Measurements from ENCODE around the gene DPYSL5. TPM values are rescaled to one million over a fixed set of nuclear protein-coding genes. Genes with fewer than 3 reads are reported as not detected.

DPYSL5 gene
- total and polyA plus RNA-seq, 9 of the 15 experiments (the other 6 are each of a cell fraction or from before 2014, with no cell fraction given) = 0.06 TPM; not detected in 8

DNA sequence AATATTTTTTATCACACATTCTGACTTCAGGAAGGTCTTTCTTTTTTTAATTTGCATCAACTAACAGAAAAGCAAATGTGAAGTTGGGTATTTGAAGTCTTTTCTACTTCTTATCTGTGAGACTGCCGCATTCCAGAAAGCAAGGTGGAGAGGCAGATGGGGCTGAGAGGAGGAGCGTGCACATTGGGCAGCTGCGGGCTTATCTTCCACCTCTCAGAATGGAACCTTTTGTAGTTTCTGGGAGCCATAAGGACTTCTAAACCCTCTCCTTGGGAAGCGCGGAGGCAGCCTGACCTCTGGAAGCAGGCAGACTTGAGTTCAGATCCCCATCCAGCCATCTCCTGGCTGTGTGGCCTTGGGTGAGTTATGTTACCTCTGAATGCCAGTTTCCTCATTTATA is 126.4 kb downstream of the DPYSL5 start (continued):
- TF ChIP-seq, protein P1, sequence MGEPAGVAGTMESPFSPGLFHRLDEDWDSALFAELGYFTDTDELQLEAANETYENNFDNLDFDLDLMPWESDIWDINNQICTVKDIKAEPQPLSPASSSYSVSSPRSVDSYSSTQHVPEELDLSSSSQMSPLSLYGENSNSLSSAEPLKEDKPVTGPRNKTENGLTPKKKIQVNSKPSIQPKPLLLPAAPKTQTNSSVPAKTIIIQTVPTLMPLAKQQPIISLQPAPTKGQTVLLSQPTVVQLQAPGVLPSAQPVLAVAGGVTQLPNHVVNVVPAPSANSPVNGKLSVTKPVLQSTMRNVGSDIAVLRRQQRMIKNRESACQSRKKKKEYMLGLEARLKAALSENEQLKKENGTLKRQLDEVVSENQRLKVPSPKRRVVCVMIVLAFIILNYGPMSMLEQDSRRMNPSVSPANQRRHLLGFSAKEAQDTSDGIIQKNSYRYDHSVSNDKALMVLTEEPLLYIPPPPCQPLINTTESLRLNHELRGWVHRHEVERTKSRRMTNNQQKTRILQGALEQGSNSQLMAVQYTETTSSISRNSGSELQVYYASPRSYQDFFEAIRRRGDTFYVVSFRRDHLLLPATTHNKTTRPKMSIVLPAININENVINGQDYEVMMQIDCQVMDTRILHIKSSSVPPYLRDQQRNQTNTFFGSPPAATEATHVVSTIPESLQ (CRISPR knock-in tag; IDR thresholded peaks at IDR 0.05) = no peak
- TF ChIP-seq ELF4 (CRISPR knock-in tag; IDR thresholded peaks at IDR 0.05) = 0 out of 2 replicates have a peak, but pooled peaks have one; percentile 30
- peak; percentile 31; the same call in 1 of the 2 replicates for TF ChIP-seq FOXM1 (IDR thresholded peaks at IDR 0.05; ENCODE audit: low read depth)
- no peak for TF ChIP-seq FOXM1 (CRISPR knock-in tag; IDR thresholded peaks at IDR 0.05; ENCODE audit: low read depth)
- TF ChIP-seq ZC3H8 (IDR thresholded peaks at IDR 0.05) = no peak
- TF ChIP-seq FOXA3 (CRISPR knock-in tag; conservative IDR thresholded peaks at IDR 0.05 in 1 of 2, IDR thresholded peaks at IDR 0.05 in 1 of 2) = no peak
- TF ChIP-seq TAL1 (IDR thresholded peaks at IDR 0.05) = peak; percentile 87
- TF ChIP-seq E2F3 (CRISPR knock-in tag; IDR thresholded peaks at IDR 0.05) = no peak
- TF ChIP-seq, protein P2, sequence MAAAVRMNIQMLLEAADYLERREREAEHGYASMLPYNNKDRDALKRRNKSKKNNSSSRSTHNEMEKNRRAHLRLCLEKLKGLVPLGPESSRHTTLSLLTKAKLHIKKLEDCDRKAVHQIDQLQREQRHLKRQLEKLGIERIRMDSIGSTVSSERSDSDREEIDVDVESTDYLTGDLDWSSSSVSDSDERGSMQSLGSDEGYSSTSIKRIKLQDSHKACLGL (CRISPR knock-in tag; IDR thresholded peaks at IDR 0.05; ENCODE audit: borderline replicate concordance, poor library complexity, severe bottlenecking) = no peak
- TF ChIP-seq FOXK1 (CRISPR knock-in tag; IDR thresholded peaks at IDR 0.05; ENCODE audit: borderline replicate concordance) = no peak
- TF ChIP-seq OTX1 (CRISPR knock-in tag; IDR thresholded peaks at IDR 0.05) = no peak
- TF ChIP-seq FOSL1 (tag; conservative IDR thresholded peaks at IDR 0.05) = 0 out of 2 replicates have a peak, but pooled peaks have one; percentile 29
- TF ChIP-seq MYC (IDR thresholded peaks at IDR 0.05; ENCODE audit: low read depth, low read length) = peak; percentile 71
- no peak for TF ChIP-seq MYC (CRISPR knock-in tag; IDR thresholded peaks at IDR 0.05; ENCODE audit: borderline replicate concordance, low read depth)
- no peak for TF ChIP-seq EGR1 (conservative IDR thresholded peaks at IDR 0.05)
- 0 out of 2 replicates have a peak, but pooled peaks have one; percentile 35 for TF ChIP-seq CREM (IDR thresholded peaks at IDR 0.05; ENCODE audit: low read depth)
- TF ChIP-seq, protein P3, sequence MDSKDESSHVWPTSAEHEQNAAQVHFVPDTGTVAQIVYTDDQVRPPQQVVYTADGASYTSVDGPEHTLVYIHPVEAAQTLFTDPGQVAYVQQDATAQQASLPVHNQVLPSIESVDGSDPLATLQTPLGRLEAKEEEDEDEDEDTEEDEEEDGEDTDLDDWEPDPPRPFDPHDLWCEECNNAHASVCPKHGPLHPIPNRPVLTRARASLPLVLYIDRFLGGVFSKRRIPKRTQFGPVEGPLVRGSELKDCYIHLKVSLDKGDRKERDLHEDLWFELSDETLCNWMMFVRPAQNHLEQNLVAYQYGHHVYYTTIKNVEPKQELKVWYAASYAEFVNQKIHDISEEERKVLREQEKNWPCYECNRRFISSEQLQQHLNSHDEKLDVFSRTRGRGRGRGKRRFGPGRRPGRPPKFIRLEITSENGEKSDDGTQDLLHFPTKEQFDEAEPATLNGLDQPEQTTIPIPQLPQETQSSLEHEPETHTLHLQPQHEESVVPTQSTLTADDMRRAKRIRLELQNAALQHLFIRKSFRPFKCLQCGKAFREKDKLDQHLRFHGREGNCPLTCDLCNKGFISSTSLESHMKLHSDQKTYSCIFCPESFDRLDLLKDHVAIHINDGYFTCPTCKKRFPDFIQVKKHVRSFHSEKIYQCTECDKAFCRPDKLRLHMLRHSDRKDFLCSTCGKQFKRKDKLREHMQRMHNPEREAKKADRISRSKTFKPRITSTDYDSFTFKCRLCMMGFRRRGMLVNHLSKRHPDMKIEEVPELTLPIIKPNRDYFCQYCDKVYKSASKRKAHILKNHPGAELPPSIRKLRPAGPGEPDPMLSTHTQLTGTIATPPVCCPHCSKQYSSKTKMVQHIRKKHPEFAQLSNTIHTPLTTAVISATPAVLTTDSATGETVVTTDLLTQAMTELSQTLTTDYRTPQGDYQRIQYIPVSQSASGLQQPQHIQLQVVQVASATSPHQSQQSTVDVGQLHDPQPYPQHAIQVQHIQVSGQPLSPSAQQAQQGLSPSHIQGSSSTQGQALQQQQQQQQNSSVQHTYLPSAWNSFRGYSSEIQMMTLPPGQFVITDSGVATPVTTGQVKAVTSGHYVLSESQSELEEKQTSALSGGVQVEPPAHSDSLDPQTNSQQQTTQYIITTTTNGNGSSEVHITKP (IDR thresholded peaks at IDR 0.05; ENCODE audit: partially characterized antibody) = no peak
- no peak for TF ChIP-seq ZNF217 (CRISPR knock-in tag; IDR thresholded peaks at IDR 0.05)
- TF ChIP-seq DMBX1 (CRISPR knock-in tag; IDR thresholded peaks at IDR 0.05; ENCODE audit: borderline replicate concordance) = peak; percentile 63; the same call in 1 of the 2 replicates
- no peak for TF ChIP-seq BACH1 (tag; IDR thresholded peaks at IDR 0.05)
- TF ChIP-seq MCM2 (IDR thresholded peaks at IDR 0.05; ENCODE audit: low read depth) = no peak
- TF ChIP-seq NRF1 (conservative IDR thresholded peaks at IDR 0.05 in 1 of 2, IDR thresholded peaks at IDR 0.05 in 1 of 2) = peak; percentile 33 to 45; a peak in 2 of 4 replicates
- peak; percentile 70 for TF ChIP-seq RBBP5 (IDR thresholded peaks at IDR 0.05; ENCODE audit: borderline replicate concordance, insufficient read depth, low read length, poor library complexity, severe bottlenecking)
- 0 out of 2 replicates have a peak, but pooled peaks have one; percentile 30 for TF ChIP-seq SP1 (CRISPR knock-in tag; IDR thresholded peaks at IDR 0.05)
- TF ChIP-seq ARID1B (IDR thresholded peaks at IDR 0.05) = peak; percentile 92

Data from K562 (cell line).